GM12864 (cell line): ENCODE results near the gene LMTK3.

Experiments
- DNase-seq: peaks from one replicate; pipeline ENCODE4 v3.0.0-alpha.2; 2011; ENCODE audit warnings: low read depth
- H3K4me3 ChIP-seq: 2 replicates; pipeline ENCODE4 v1.5.1; 2011; ENCODE audit warnings: mild to moderate bottlenecking, low read depth, low read length, control low read depth
- TF ChIP-seq, protein P1 (sequence below): IDR thresholded peaks from 2 replicates; pipeline ENCODE4 v1.5.1; 2011; ENCODE audit warnings: low read depth, mild to moderate bottlenecking, moderate library complexity, low read length, control low read depth, inconsistent platforms; ENCODE audit errors: missing control alignments

LMTK3 gene

DNA sequence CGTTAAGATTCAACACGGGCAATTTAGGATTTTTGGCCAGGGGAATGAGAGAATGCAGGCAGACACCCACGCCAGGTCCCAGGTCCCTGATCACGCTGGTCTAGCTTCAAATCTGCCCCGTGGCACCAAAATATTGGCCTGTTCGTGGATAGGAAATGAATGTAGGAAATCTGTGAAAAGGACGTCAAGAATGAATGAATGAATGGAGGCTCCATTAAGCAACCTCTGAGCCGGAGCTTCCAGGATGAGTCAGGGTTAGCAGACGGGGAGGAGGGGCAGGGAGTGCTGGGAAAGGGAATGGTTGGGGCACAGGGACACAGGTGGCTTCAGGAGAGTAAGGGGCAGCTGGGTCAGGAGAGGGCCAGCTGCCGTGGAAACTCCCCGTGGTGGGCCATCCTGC lies 44.5 kb upstream of the LMTK3 start:
- no peak overlapping the region for H3K4me3 ChIP-seq
- TF ChIP-seq, protein P1, sequence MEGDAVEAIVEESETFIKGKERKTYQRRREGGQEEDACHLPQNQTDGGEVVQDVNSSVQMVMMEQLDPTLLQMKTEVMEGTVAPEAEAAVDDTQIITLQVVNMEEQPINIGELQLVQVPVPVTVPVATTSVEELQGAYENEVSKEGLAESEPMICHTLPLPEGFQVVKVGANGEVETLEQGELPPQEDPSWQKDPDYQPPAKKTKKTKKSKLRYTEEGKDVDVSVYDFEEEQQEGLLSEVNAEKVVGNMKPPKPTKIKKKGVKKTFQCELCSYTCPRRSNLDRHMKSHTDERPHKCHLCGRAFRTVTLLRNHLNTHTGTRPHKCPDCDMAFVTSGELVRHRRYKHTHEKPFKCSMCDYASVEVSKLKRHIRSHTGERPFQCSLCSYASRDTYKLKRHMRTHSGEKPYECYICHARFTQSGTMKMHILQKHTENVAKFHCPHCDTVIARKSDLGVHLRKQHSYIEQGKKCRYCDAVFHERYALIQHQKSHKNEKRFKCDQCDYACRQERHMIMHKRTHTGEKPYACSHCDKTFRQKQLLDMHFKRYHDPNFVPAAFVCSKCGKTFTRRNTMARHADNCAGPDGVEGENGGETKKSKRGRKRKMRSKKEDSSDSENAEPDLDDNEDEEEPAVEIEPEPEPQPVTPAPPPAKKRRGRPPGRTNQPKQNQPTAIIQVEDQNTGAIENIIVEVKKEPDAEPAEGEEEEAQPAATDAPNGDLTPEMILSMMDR, result no peak
- DNase-seq, result no peak

DNA sequence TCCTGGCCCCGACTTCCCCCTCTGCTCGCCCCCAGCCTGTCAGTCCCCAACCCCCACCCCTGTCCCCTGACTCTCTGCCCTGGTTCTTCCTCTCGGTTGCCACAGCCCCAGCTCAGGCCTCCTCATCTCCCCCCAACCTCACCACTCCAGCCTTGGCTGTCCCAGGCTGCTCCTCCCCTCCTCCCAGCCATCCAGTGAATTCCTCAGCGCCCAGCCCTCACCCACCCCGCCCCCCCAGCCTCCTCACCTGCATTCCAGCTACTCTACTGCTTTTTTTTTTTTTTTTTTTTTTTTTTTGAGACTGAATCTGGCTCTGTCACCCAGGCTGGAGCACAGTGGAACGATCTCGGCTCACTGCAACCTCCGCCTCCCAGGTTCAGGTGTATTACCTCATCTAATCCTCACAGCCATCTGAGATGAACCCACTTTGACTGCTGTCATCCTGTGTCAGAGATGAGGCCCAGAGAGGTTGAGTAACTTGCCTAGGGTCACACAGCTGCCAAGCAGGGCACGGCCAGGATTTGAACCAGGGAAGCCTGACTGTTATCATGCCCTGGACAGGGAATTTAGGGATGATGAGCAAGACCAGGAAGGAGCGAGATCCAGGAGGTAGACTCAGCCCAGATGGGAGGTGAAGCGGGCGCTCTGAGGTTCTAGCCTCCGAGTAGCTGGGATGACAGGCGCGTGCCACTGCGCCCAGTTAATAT lies 42.9 kb upstream of the LMTK3 start:
- TF ChIP-seq, protein P1, result no peak
- H3K4me3 ChIP-seq, result no peak overlapping the region
- DNase-seq, result no peak

DNA sequence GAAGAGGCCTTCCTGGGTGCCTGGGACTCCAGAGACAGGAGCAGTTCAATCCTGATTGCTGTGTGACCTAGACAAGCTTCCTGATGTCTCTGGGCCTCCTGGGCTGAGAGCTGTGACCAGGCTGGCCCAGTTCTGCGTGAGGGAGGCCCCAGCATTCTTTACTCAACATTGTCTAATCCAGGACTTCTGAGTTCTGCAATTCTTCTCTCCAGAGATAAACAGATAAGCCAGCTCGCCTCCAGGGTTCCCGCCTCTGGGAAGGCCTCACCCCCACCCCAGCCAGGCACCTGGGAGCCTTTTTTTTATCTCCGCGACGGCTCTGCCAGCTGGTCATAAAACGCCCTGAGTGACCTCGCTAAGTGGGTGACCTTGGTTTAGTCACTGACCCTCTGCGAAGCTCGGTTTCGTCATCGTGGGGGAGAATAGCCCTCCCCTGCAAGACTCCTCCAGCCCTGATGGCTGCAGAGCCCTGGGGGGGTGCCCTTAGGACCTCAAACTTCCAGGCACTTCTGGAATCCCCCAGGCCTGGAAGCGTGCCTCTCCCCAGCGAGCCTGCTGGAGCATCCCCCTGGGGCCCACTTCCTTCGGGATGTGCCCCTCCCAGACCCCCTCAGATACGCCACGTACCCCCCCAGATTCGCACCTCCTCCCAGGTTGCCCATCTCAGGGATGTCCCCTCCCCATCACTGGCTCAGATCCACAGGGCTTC lies 42.2 kb upstream of the LMTK3 start:
- no peak overlapping the region for H3K4me3 ChIP-seq
- DNase-seq, result no peak
- TF ChIP-seq, protein P1, result no peak

DNA sequence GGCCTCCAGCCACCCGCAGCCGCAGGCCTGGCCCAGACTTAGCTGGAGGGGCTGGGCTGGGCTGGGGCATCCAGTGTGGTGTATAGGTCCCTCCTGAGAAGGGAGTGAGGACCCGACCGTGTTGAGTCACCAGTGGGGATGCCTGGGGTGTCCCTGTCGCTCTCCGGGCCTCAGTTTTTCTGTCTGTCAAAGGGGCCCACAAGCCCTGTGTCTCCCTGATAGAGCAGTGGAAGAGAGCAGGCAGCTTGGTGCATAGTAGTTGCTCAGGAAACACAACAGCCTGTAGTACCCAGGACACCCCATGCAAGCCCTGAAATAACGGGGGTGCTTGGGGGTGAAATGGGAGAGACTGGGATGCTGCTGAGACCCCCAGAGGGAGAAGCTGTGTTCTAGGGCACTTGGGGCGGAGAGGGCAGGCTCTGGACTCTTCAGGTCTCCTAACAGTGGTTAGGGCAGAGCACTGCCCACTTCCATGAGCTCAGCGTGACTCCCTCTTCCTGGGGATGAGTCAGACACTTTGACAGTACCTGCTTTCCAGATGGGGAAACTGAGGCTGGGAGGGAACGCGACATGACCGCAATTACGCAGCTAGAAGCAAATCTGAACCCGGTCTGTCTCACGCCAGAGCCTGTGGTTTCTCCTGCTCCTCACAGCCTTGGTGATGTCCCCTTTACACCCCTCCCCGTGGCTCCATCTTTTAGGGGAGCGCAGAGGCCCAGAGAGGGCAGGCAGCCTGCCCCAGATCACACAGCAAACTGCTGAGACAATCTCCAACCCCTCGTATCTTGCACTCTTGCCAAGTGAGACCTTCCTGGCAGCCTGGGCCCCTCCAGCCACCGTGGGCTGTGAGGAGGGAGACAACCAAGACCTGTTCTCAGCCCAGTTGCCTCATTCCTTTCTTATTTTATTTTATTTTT lies 41.0 kb upstream of the LMTK3 start:
- H3K4me3 ChIP-seq, result no peak overlapping the region
- no peak for DNase-seq

DNA sequence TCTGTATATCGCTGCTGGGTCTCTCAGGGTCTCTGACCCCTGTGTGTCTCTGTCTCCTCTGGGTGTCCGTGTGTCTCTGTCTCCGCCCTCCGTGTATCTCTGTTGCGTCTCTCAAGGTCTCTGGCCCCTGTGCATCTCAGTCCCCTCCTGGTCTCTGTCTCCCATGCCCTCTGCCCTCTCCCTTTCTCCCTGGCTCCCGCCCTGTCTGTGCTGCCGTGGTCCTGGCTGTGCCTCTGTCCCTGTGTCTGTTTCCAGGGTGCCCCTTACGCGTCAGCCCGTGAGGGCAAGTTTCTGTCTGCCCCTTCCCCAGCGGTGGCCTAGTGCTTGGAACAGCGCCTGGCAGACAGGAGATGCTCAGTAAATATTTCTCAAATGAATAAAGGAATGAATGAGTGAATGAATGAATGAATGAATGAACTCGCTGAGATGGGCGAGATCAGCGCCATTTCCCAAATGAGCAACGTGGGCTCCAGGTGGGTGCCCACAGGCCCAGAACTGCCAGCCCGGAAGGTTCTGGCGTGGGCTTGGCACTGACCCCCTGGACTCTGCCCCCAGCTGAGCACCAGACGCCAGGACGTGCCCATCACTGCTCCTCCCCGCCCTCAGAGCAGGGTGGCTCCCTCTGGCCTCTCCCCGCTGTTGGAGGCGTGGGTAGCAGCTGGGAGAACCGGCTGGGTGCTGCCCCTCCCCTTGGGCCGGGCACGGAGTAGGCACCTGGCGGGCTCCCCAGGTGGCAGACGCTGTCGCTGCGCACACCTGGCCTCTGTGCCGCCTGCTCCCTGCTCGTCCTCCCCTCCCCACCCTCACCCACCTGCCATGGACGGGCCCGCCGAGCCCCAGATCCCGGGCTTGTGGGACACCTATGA lies 40.0 kb upstream of the LMTK3 start, which contains the start of gene SULT2B1:
TSS of gene SULT2B1 (plus strand) at position 736 of the 866 bp plus-strand sequence. CDS start at position 817, 81 bp downstream.
- DNase-seq, result no peak
- no peak within 1 kb of the TSS for H3K4me3 ChIP-seq
- TF ChIP-seq, protein P1, result no peak

More for the DNA sequence above, 41.0 kb upstream of the LMTK3 start:
- TF ChIP-seq, protein P1, result no peak

DNA sequence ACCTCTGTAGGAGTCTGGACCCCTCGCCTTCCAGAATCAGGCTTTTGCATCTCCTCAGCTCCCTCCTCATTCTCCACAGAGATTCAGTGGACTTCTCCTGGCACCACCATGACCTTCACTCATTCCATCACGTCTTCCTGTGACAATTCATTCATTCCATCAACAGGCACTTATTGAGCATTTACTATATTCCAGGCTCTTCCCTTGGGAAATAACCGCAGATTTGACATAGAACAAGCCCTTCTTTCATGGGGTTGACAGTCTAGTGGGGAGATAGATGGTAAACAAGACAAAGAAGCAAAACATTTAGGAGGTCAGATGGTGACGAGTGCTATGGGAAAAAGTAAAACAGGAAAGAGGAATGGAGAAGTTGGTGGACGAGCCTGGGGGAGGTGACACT lies 37.7 kb upstream of the LMTK3 start:
- TF ChIP-seq, protein P1, result no peak
- no peak overlapping the region for H3K4me3 ChIP-seq
- no peak for DNase-seq
